K562 (cell line): ENCODE results near the gene SLC31A2. TPM values are rescaled to one million over a fixed set of nuclear protein-coding genes. Genes with fewer than 3 reads are reported as not detected.

Experiments
- ATAC-seq: fragments of 200-7000 bp; cut with Tn5 transposase; 3 replicates; pipeline ENCODE4 v1.9.1; 2020; ENCODE audit warnings: moderate library complexity
- BruUV-seq: library from RNA; stranded (reverse); fragments of 400-500 nt; replicated peaks from 2 replicates; lab custom pipeline; 2021; lab: Mats Ljungman, UMichigan
- CTCF ChIA-PET: fragments of 300-600 bp; formaldehyde crosslinking; extraction: SDS; loops from one replicate; lab custom pipeline; 2021; ENCODE audit warnings: low intra/inter-chr PET ratio; lab: Yijun Ruan, JAX
- POLR2A ChIA-PET: fragments of 300-600, 350-650 bp; sonication (Branson Sonifier 250); formaldehyde crosslinking; extraction: SDS; loops from one replicate; lab custom pipeline; 2021; ENCODE audit warnings: antibody characterized with exemption, inconsistent platforms; lab: Yijun Ruan, JAX
- DNase-seq, 4 experiments: peaks; one replicate each; pipeline versions ENCODE4 v3.0.0 to v3.0.0-alpha.2; 2011 to 2018; ENCODE audit warnings: low spot score in 3 of 4, mixed read lengths in 3 of 4; ENCODE audit errors: extremely low read depth in 1 of 4
- FAIRE-seq: peaks from 2 replicates; lab custom pipeline; 2011; peaks lifted over from hg19 to GRCh38; lab: Jason Lieb, UNC
- H2AFZ ChIP-seq: 2 replicates; pipeline ENCODE4 v1.6.0; 2011; ENCODE audit warnings: low read depth, low read length, control low read depth, inconsistent platforms
- H3K27ac ChIP-seq: fragments of 200-600 bp; 3 replicates; pipeline ENCODE4 v1.8.0; 2011; ENCODE audit warnings: low read depth, mild to moderate bottlenecking, control low read depth, inconsistent platforms, low read length, moderate library complexity, mixed read lengths; ENCODE audit errors: extremely low read depth
- H3K27me3 ChIP-seq, 2 experiments: fragments of 300-600 bp in 1 of 2; 2 replicates in 1 of 2; 3 replicates in 1 of 2; pipeline versions ENCODE4 v1.6.0 to v1.8.0; 2011; ENCODE audit warnings: inconsistent platforms in 2 of 2, low read length in 2 of 2, mild to moderate bottlenecking in 1 of 2, mixed read lengths in 1 of 2, moderate library complexity in 1 of 2; ENCODE audit not compliant: control insufficient read depth in 2 of 2, insufficient read depth in 2 of 2
- H3K36me3 ChIP-seq: fragments of 300-600 bp; 3 replicates; pipeline ENCODE4 v1.8.0; 2011; ENCODE audit warnings: mild to moderate bottlenecking, low read length, inconsistent platforms; ENCODE audit not compliant: control insufficient read depth, insufficient read depth
- H3K4me1 ChIP-seq, 2 experiments: fragments of 200-600 bp in 1 of 2; replicated peaks in 1 of 2; 2 replicates in 1 of 2; 3 replicates in 1 of 2; pipeline versions ENCODE4 v1.5.1 to v1.8.0; 2011; ENCODE audit warnings: inconsistent platforms in 2 of 2, low read length in 2 of 2, mild to moderate bottlenecking in 1 of 2, mixed read lengths in 1 of 2, moderate library complexity in 1 of 2; ENCODE audit not compliant: control insufficient read depth in 2 of 2, insufficient read depth in 2 of 2
- H3K4me2 ChIP-seq: 2 replicates; pipeline ENCODE4 v1.6.1; 2011; ENCODE audit warnings: low read length, control low read depth, inconsistent platforms, mixed read lengths; ENCODE audit not compliant: insufficient read depth
- H3K4me3 ChIP-seq: fragments of 200-600 bp; sonication (generic), shearing (Covaris generic); 2 replicates; pipeline ENCODE4 v1.5.1; 2016; ENCODE audit warnings: control low read depth, inconsistent platforms
- H3K79me2 ChIP-seq: fragments of 200-600 bp; 3 replicates; pipeline ENCODE4 v1.8.0; 2011; ENCODE audit warnings: low read length, inconsistent platforms; ENCODE audit not compliant: control insufficient read depth, insufficient read depth
- H3K9ac ChIP-seq, 2 experiments: 2 replicates each; pipeline versions ENCODE4 v1.6.0 to v1.6.1; 2011; ENCODE audit warnings: low read depth in 2 of 2, low read length in 2 of 2, control low read depth in 1 of 2, inconsistent platforms in 1 of 2, mild to moderate bottlenecking in 1 of 2, mixed read lengths in 1 of 2; ENCODE audit not compliant: insufficient read depth in 1 of 2
- H3K9me1 ChIP-seq: one replicate; pipeline ENCODE4 v1.6.0; 2011; ENCODE audit warnings: inconsistent platforms, mild to moderate bottlenecking, low read length, moderate library complexity; ENCODE audit not compliant: control insufficient read depth, insufficient read depth
- H3K9me3 ChIP-seq: replicated peaks from 2 replicates; pipeline ENCODE4 v1.5.1; 2011; ENCODE audit warnings: low read depth, low read length, inconsistent platforms; ENCODE audit not compliant: control insufficient read depth, insufficient read depth
- H4K20me1 ChIP-seq: replicated peaks from 2 replicates; pipeline ENCODE4 v1.6.1; 2011; ENCODE audit warnings: low read length, inconsistent platforms, mixed read lengths; ENCODE audit not compliant: control insufficient read depth, insufficient read depth
- BRD9 ChIP-seq: fragments of 450-650 bp; IDR thresholded peaks from 2 replicates; pipeline ENCODE4 v1.6.1; 2018; ENCODE audit warnings: low read depth; ENCODE audit not compliant: partially characterized antibody
- CC2D1A ChIP-seq: fragments of 450-650 bp; IDR thresholded peaks from 2 replicates; pipeline ENCODE4 v1.6.1; 2017; ENCODE audit warnings: mild to moderate bottlenecking
- DACH1 ChIP-seq: fragments of 450-650 bp; IDR thresholded peaks from 2 replicates; pipeline ENCODE4 v1.6.1; 2018; ENCODE audit not compliant: partially characterized antibody
- IFI16 ChIP-seq: fragments of 250-450 bp; sonication (Bioruptor Pico); IDR thresholded peaks from 2 replicates; pipeline ENCODE4 v2.1.2; 2022; ENCODE audit warnings: mild to moderate bottlenecking, inconsistent platforms
- MAZ ChIP-seq, 2 experiments: fragments of 450-650 bp in 1 of 2; sonication (generic) in 1 of 2; formaldehyde crosslinking; IDR thresholded peaks in 1 of 2; conservative IDR thresholded peaks in 1 of 2; 2 replicates each; pipeline versions ENCODE4 v1.4.0 to v1.5.0; 2020; ENCODE audit warnings: mild to moderate bottlenecking in 1 of 2, missing genetic modification reagents in 1 of 2
- MEF2D ChIP-seq: conservative IDR thresholded peaks from 2 replicates; pipeline ENCODE4 v1.6.1; 2016; ENCODE audit warnings: low read depth, missing genetic modification characterization, missing compliant biosample characterization
- MYBL2 ChIP-seq, 2 experiments: fragments of 450-650 bp in 1 of 2; sonication (generic) in 1 of 2; formaldehyde crosslinking in 1 of 2; IDR thresholded peaks; 2 replicates each; pipeline versions ENCODE4 v1.6.1 to v1.8.1; 2017 to 2022; ENCODE audit warnings: borderline replicate concordance in 1 of 2, inconsistent platforms in 1 of 2, low read depth in 1 of 2, mild to moderate bottlenecking in 1 of 2, missing genetic modification reagents in 1 of 2, moderate library complexity in 1 of 2
- MYC ChIP-seq, 2 experiments: fragments of 250-450 bp in 1 of 2; sonication (Bioruptor Pico) in 1 of 2; IDR thresholded peaks; 2 replicates each; pipeline versions ENCODE4 v1.5.1 to v1.6.1; 2012 to 2021; ENCODE audit warnings: low read depth in 2 of 2, borderline replicate concordance in 1 of 2, improper control_type of control experiment in 1 of 2, low read length in 1 of 2, mild to moderate bottlenecking in 1 of 2, moderate library complexity in 1 of 2
- PRMT5 ChIP-seq: sonication (generic); formaldehyde crosslinking; IDR thresholded peaks from 2 replicates; pipeline ENCODE4 v1.5.0; 2020; ENCODE audit warnings: missing genetic modification reagents
- SLC30A9 ChIP-seq: fragments of 250-450 bp; sonication (Bioruptor Pico); IDR thresholded peaks from 2 replicates; pipeline ENCODE4 v1.8.0; 2022; ENCODE audit warnings: mild to moderate bottlenecking, moderate library complexity
- TCF7 ChIP-seq: sonication (generic); IDR thresholded peaks from 2 replicates; pipeline ENCODE4 v1.6.1; 2016; ENCODE audit warnings: antibody characterized with exemption, borderline replicate concordance
- ZNF134 ChIP-seq: fragments of 250-450 bp; sonication (Bioruptor Pico); conservative IDR thresholded peaks from 2 replicates; pipeline ENCODE4 v1.4.0; 2020
- ZNF165 ChIP-seq: fragments of 250-450 bp; sonication (Bioruptor Pico); IDR thresholded peaks from 2 replicates; pipeline ENCODE4 v1.4.0; 2020; ENCODE audit warnings: borderline replicate concordance
- ZNF318 ChIP-seq, 2 experiments: fragments of 450-650 bp; IDR thresholded peaks; 2 replicates each; pipeline ENCODE4 v1.6.1; 2016; ENCODE audit warnings: mild to moderate bottlenecking in 2 of 2, borderline replicate concordance in 1 of 2, low read depth in 1 of 2, moderate library complexity in 1 of 2
- ZNF668 ChIP-seq: fragments of 250-450 bp; sonication (Bioruptor Pico); IDR thresholded peaks from 2 replicates; pipeline ENCODE4 v1.8.0; 2022; ENCODE audit warnings: mild to moderate bottlenecking, inconsistent platforms
- WGBS: fragments of 100-300 bp; shearing (Covaris generic); methylation state at CpG from one replicate; pipeline ENCODE4 v1.1.6; 2016; ENCODE audit warnings: low coverage, mixed read lengths; ENCODE audit not compliant: insufficient coverage; ENCODE audit errors: missing lambda C conversion rate; 5-methylcytosine and 5-hydroxymethylcytosine counted together
- in situ Hi-C: fragments of 300-500 bp; cut with MboI; formaldehyde crosslinking; loops from 4 replicates; pipeline ENCODE4 v1.15.0; 2018; ENCODE audit warnings: inconsistent platforms, mixed read lengths
- intact Hi-C: fragments of 100-400 bp; cut with micrococcal nuclease; formaldehyde crosslinking; loops from 2 replicates; pipeline ENCODE4 v1.14.2; 2022
- polyA plus RNA-seq, 8 experiments: library from polyadenylated mRNA; depleted of rRNA in 4 of 8; stranded (reverse) in 5 of 8; unstranded in 3 of 8; fragments of >200 nt; fragmentation: Nextera tagmentation in 2 of 8; fragmentation: Illumina TruSeq in 1 of 8; extraction: Ambion mirVana in 2 of 8; extraction: Trizol in 1 of 8; gene quantifications; 2 replicates each; pipeline versions ENCODE4 v1.2.1 to v1.2.3, GENCODE V29; 2011 to 2014; ENCODE audit warnings: inconsistent platforms in 1 of 8, missing spikeins in 1 of 8
- total RNA-seq, 7 experiments: library from RNA; depleted of rRNA in 6 of 7; stranded (reverse); fragments of >200 nt in 6 of 7; fragmentation: Illumina TruSeq in 2 of 7; extraction: Trizol in 2 of 7; gene quantifications; 2 replicates each; pipeline versions ENCODE4 v1.2.1 to v1.2.3, GENCODE V29; 2011 to 2021; ENCODE audit warnings: low replicate concordance in 1 of 7

The SLC31A2 gene
- total and polyA plus RNA-seq, 9 of the 15 experiments (the other 6 are each of a cell fraction or from before 2014, with no cell fraction given) = 1.5 to 4.3 (median 2.3) TPM

- Histone ChIP-seq H3K4me3 (no peak overlapping the region), H3K36me3 (peaks cover 74% of the 10 kb centered on the region), H3K4me1 (no peaks in the 10 kb centered on the region), H3K27ac (no peak overlapping the region), H3K9ac (no peak overlapping the region), H3K79me2 (no peaks in the 10 kb centered on the region), H3K9me1 (no peaks in the 10 kb centered on the region), H3K9me3 (no peaks in the 10 kb centered on the region), H3K27me3 (no peaks in the 10 kb centered on the region), H2AFZ (no peak overlapping the region), H4K20me1 (no peaks in the 10 kb centered on the region), H3K4me2 (no peak overlapping the region)
- CTCF ChIA-PET = no interaction called here
- DNase-seq (no peak), ATAC-seq (no peak), FAIRE-seq (no peak)
- intact Hi-C loops = no loop called here
- in situ Hi-C loops = no loop called here
- WGBS = 64% methylated on average over 3 of the region's 3 CpGs
- POLR2A ChIA-PET = interaction anchor here (0.5 to 1.4 kb wide), 7 partner anchors 8 to 76 kb away, joined by 3 to 6 read pairs (median 4); partner anchors contain the start of gene SLC31A2
- no TSS peak for BruUV-seq
- TF ChIP-seq ZNF165 (CRISPR knock-in tag) = no peak
- TF ChIP-seq ZNF668 (CRISPR knock-in tag) = no peak
- no peak for TF ChIP-seq MYC (IDR thresholded peaks at IDR 0.05; ENCODE audit: low read depth, low read length)
- no peak for TF ChIP-seq MYC (CRISPR knock-in tag; IDR thresholded peaks at IDR 0.05; ENCODE audit: borderline replicate concordance, low read depth)
- no peak for TF ChIP-seq SLC30A9 (CRISPR knock-in tag)
- TF ChIP-seq MYBL2 (IDR thresholded peaks at IDR 0.05; ENCODE audit: low read depth) = no peak
- no peak for TF ChIP-seq MYBL2 (CRISPR knock-in tag; IDR thresholded peaks at IDR 0.05; ENCODE audit: borderline replicate concordance)
- no peak for TF ChIP-seq CC2D1A
- no peak for TF ChIP-seq BRD9
- no peak for TF ChIP-seq ZNF318 (IDR thresholded peaks at IDR 0.05; ENCODE audit: borderline replicate concordance in 1 of 2, low read depth in 1 of 2)
- TF ChIP-seq TCF7 = no peak
- no peak for TF ChIP-seq ZNF134
- TF ChIP-seq PRMT5 (CRISPR knock-in tag) = no peak
- no peak for TF ChIP-seq MEF2D (tag)
- TF ChIP-seq DACH1 = no peak
- TF ChIP-seq MAZ (CRISPR knock-in tag; conservative IDR thresholded peaks at IDR 0.05 in 1 of 2, IDR thresholded peaks at IDR 0.05 in 1 of 2) = no peak
- no peak for TF ChIP-seq IFI16
Measured at GRCh38 chr9:113163001-113163400, 12.2 kb downstream of the SLC31A2 start.
